GM21825 (cell line): ENCODE measurements around the gene KCNQ1.
"Not testable (repeated sequence)": the region's sequence is repeated elsewhere in the genome, so short reads cannot be mapped to it uniquely, and the experiment has no call there.

Experiments used
- ATAC-seq: cut with Tn5 transposase; IDR thresholded peaks from one replicate; pipeline ENCODE4 v1.9.1; 2021; ENCODE audit warnings: mild to moderate bottlenecking, moderate library complexity; ENCODE audit not compliant: unreplicated experiment

KCNQ1 gene

GRCh38 chr11:2471048-2471803 is 26.4 kb downstream of the KCNQ1 start:
- ATAC-seq: no peak

DNA sequence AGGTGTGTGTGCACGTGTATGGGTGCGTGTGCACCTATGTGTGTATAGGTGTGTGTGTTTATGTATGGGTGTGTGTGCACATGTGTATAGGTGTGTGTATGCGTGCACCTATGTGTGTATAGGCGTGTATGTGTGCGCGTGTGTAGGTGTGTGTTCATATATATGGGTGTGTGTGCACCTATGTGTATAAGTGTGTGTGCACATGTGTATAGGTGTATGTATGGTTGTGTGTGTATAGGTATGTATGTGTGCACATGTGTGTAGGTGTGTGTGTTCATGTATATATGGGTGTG is 26.9 kb downstream of the KCNQ1 start:
- no peak for ATAC-seq

- ATAC-seq: no peak
Measured at GRCh38 chr11:2472428-2473186, 27.8 kb downstream of the KCNQ1 start.

GRCh38 chr11:2473361-2474058 is 28.7 kb downstream of the KCNQ1 start:
- no peak for ATAC-seq

- ATAC-seq: no peak
Measured at GRCh38 chr11:2474059-2474901, 29.5 kb downstream of the KCNQ1 start.

DNA sequence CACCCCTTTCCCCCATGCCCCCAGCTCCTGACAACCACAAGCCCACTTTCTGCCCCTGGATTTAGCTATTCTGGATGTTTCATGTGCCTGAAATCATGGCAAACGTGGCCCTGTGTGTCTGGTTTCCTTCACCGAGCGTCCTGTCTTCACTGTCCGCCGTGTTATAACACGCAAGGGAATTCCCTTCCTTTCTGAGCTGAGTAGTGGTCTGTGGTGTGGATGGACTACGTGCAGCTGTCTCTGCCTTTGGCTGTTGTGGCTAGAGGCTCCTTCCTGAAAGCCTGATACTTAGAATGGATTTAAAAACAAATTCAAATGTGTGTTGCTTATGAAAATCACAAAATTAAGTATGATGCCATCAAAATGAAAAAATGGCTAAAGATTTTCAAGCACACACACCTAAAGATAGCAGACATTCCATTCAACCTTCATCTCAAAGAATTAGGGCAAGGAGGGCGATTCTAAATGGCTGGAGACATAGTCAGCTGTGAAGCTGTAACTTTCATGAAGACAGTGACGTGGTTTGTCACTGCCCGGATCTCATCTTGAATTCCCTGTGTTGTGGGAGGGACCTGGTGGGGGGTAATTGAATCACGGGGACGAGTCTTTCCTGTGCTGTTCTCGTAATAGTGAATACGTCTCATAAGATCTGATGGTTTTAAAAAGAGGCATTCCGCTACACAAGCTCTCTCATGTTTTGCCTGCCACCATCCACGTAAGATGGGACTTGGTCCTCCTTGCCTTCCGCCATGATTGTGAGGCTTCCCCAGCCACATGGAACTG is 30.5 kb downstream of the KCNQ1 start:
- no peak for ATAC-seq

DNA sequence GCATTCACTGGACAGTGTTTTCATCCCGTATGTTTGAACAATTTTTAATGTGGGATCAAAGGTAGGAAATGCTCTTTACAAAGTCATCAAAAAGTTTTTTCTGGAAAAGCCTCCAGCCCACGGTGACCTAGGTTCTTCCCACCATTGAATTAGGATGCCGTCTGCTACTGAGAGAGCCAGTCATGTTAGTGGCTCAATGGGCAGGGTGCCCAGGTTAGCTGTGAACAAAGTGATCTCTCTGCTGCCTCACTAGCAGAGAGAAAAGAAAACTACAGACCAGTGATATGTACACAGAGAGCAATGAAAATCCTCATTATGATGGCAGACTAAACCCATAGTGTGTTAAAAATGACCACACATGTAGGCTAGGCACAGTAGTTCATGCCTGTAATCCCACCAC is 32.4 kb downstream of the KCNQ1 start:
- no peak for ATAC-seq

GRCh38 chr11:2477936-2478335 is 33.1 kb downstream of the KCNQ1 start:
- ATAC-seq: no peak

DNA sequence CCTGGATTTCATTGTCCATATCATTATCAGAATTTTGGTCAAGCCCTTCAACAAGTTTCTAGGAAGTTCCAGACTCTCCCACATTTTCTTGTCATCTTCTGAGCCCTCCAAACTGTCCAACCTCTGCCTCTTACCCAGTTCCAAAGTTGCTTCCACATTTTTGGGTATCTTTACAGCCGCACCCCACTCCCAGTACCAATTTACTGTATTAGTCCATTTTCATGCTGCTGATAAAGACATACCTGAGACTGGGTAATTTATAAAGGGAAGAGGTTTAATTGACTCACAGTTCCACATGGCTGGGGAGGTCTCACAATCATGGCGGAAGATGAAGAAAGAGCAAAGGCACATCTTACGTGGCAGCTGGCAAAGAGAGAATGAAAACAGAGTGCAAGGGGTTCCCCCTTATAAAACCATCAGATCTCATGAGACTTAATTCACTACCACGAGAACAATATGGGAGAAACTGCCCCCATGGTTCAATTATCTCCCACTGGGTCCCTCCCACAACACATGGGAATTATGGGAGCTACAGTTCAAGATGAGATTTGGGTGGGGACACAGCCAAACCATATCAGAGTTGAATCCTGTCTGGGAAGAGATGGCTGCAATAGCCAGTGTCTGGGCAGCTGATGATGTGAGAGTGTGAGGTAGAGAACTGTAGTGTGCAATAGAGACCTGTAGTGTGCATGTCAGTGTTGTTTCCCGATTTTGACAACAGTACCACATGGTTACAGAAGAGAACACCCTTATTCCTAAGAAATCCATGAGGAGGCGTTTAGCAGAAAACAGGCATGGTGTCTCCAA is 35.5 kb downstream of the KCNQ1 start:
- ATAC-seq: not testable (repeated sequence)

- no peak for ATAC-seq
Measured at GRCh38 chr11:2480874-2481220, 36.0 kb downstream of the KCNQ1 start.

GRCh38 chr11:2481253-2481652 is 36.4 kb downstream of the KCNQ1 start:
- no peak for ATAC-seq

GRCh38 chr11:2482204-2482603 is 37.4 kb downstream of the KCNQ1 start:
- no peak for ATAC-seq

GRCh38 chr11:2482745-2483144 is 37.9 kb downstream of the KCNQ1 start:
- ATAC-seq: no peak

GRCh38 chr11:2483426-2483825 is 38.6 kb downstream of the KCNQ1 start:
- ATAC-seq: no peak

GRCh38 chr11:2484576-2485125 is 39.8 kb downstream of the KCNQ1 start:
- ATAC-seq: no peak

- ATAC-seq: no peak
Measured at GRCh38 chr11:2488004-2488403, 43.2 kb downstream of the KCNQ1 start.

DNA sequence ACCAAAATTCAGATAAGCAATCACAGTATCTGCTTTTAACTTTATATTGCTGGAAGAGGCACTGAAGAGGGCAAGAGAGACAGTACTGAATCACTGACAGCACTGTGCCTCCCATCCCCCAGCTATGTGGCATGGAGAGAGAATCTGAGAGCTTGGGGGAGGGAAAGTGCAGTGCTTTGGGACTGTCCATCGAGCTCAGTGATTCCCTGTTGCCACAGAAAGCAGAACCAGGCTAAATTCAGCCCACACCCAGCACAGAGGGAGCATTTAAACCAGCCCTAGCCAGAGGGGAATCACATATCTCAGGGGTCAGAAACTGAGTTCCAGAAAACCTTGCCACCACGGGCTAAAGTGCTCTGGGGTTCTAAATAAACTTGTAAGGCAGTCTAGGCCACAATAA is 44.3 kb downstream of the KCNQ1 start:
- ATAC-seq: no peak

- not testable (repeated sequence) for ATAC-seq
Measured at GRCh38 chr11:2497951-2498350, 53.1 kb downstream of the KCNQ1 start.

DNA sequence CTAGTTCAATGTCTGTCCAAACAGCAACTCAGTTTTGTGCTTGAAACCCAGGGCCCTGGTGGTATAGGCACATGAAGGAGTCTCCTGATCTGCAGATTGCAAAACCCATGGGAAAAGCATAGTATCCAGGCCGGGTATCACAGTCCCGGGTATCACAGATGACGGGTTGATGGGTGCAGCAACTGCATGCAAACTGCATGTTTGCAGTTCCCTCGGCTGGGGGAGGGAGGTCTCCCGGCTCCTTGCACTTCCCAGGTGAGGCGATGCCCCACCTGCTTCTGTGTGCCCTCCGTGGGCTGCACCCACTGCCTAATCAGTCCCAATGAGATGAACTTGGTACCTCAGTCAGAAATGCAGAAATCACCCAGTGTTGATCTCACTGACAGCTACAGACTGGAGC is 53.9 kb downstream of the KCNQ1 start:
- no peak for ATAC-seq
